Measurements from ENCODE around the gene DPCD. TPM values are rescaled to one million over a fixed set of nuclear protein-coding genes. Genes with fewer than 3 reads are reported as not detected.

DPCD gene
- total RNA-seq, 6 experiments from 2014 or later, result 2.2 to 4.3 (median 3.5) TPM

GRCh38 chr10:101559596-101560297, 28.4 kb upstream of the DPCD start:
- no peak for ATAC-seq
- Histone ChIP-seq H3K27me3 (no peaks in the 10 kb centered on the region), H3K4me1 (no peaks in the 10 kb centered on the region), H3K27ac (no peak overlapping the region), H3K9me3 (no peaks in the 10 kb centered on the region), H3K36me3 (no peaks in the 10 kb centered on the region), H3K4me3 (no peak overlapping the region)
- intact Hi-C loops (cut with DNase I), result loop anchor here (10.0 kb wide), 1 partner anchor 265 kb away; no protein-coding TSS in a partner anchor
- no peak for DNase-seq
- TF ChIP-seq CTCF (IDR thresholded peaks at IDR 0.05) (no peak), POLR2A (IDR thresholded peaks at IDR 0.05) (no peak)
- 69% methylated on average over 9 of the region's 12 CpGs for WGBS (ENCODE audit: insufficient coverage, low coverage, low lambda C conversion rate, missing lambda C conversion rate)

GRCh38 chr10:101560298-101561067, 27.6 kb upstream of the DPCD start:
- Histone ChIP-seq H3K4me1 (no peaks in the 10 kb centered on the region), H3K4me3 (no peak overlapping the region), H3K27ac (no peak overlapping the region), H3K36me3 (no peaks in the 10 kb centered on the region), H3K9me3 (no peaks in the 10 kb centered on the region), H3K27me3 (no peaks in the 10 kb centered on the region)
- no peak for DNase-seq
- ATAC-seq, result peak in 1 of 4 donors; percentile 4
- TF ChIP-seq POLR2A (IDR thresholded peaks at IDR 0.05), result no peak
- TF ChIP-seq CTCF (IDR thresholded peaks at IDR 0.05), result no peak
- intact Hi-C loops (cut with DNase I), result loop anchor here (10.0 kb wide), 1 partner anchor 266 kb away; no protein-coding TSS in a partner anchor
- WGBS (ENCODE audit: insufficient coverage, low coverage, low lambda C conversion rate, missing lambda C conversion rate), result 100% methylated on average over 1 of the region's 2 CpGs

GRCh38 chr10:101561068-101561915, 26.8 kb upstream of the DPCD start:
- ATAC-seq (no peak), DNase-seq (no peak)
- no peak overlapping the region for H3K4me3 ChIP-seq
- intact Hi-C loops (cut with DNase I), result loop anchor here (10.0 kb wide), 1 partner anchor 266 kb away; no protein-coding TSS in a partner anchor
- no peaks in the 10 kb centered on the region for H3K4me1 ChIP-seq
- peaks cover 0 to under 1% of the 10 kb centered on the region in 2 donors for H3K27me3 ChIP-seq
- no peaks in the 10 kb centered on the region for H3K9me3 ChIP-seq
- H3K27ac ChIP-seq, result no peak overlapping the region
- no peaks in the 10 kb centered on the region for H3K36me3 ChIP-seq
- TF ChIP-seq POLR2A (IDR thresholded peaks at IDR 0.05) (no peak), CTCF (IDR thresholded peaks at IDR 0.05) (no peak)
- WGBS (ENCODE audit: insufficient coverage, low coverage, low lambda C conversion rate, missing lambda C conversion rate), result 72% methylated on average over 5 of the region's 15 CpGs

GRCh38 chr10:101562231-101562630, 25.9 kb upstream of the DPCD start:
- no peak overlapping the region for H3K27ac ChIP-seq
- no peak for ATAC-seq

More at GRCh38 chr10:101562231-101562630, 25.9 kb upstream of the DPCD start:
- Histone ChIP-seq H3K9me3 (no peaks in the 10 kb centered on the region), H3K4me1 (no peaks in the 10 kb centered on the region), H3K4me3 (no peak overlapping the region), H3K36me3 (no peaks in the 10 kb centered on the region), H3K27me3 (peaks cover 0 to 4% of the 10 kb centered on the region in 2 donors)
- no peak for DNase-seq
- WGBS (ENCODE audit: insufficient coverage, low coverage, low lambda C conversion rate, missing lambda C conversion rate), result 77% methylated on average over 3 of the region's 5 CpGs
- intact Hi-C loops (cut with DNase I), result loop anchor here (10.0 kb wide), 1 partner anchor 267 kb away; no protein-coding TSS in a partner anchor
- TF ChIP-seq CTCF (IDR thresholded peaks at IDR 0.05), result no peak
- TF ChIP-seq POLR2A (IDR thresholded peaks at IDR 0.05), result no peak

Data from right lobe of liver (tissue), 6 donors.